Neural cell (in vitro differentiated cells): Measurements from ENCODE around the gene ERC2.

ENCODE experiments used
- CTCF ChIP-seq: fragments of 450-650 bp; IDR thresholded peaks from 2 replicates; pipeline ENCODE4 v1.5.1; 2014; ENCODE audit warnings: antibody characterized with exemption, mild to moderate bottlenecking, moderate library complexity; ENCODE audit not compliant: poor library complexity, severe bottlenecking
- EP300 ChIP-seq: fragments of 450-650 bp; conservative IDR thresholded peaks from 2 replicates; pipeline ENCODE4 v1.6.1; 2014; ENCODE audit warnings: antibody characterized with exemption, mild to moderate bottlenecking, moderate library complexity; ENCODE audit not compliant: poor library complexity, severe bottlenecking
- EZH2 ChIP-seq: fragments of 200-600, 300-800 bp; shearing (Covaris generic), sonication (generic); IDR thresholded peaks from 2 replicates; pipeline ENCODE4 v1.6.1; 2014; ENCODE audit warnings: antibody characterized with exemption, low read length, borderline replicate concordance, mild to moderate bottlenecking; ENCODE audit not compliant: insufficient read depth, poor library complexity, severe bottlenecking
- POLR2AphosphoS5 ChIP-seq: IDR thresholded peaks from 2 replicates; pipeline ENCODE4 v1.6.1; 2012
- RAD21 ChIP-seq: fragments of 450-650 bp; conservative IDR thresholded peaks from 2 replicates; pipeline ENCODE4 v1.6.1; 2014; ENCODE audit warnings: antibody characterized with exemption, mild to moderate bottlenecking, moderate library complexity
- REST ChIP-seq: IDR thresholded peaks from 2 replicates; pipeline ENCODE4 v1.6.1; 2012; ENCODE audit warnings: borderline replicate concordance
- SMC3 ChIP-seq: fragments of 450-650 bp; conservative IDR thresholded peaks from 2 replicates; pipeline ENCODE4 v1.6.1; 2014; ENCODE audit warnings: antibody characterized with exemption, mild to moderate bottlenecking, moderate library complexity; ENCODE audit not compliant: poor library complexity

GRCh38 chr3:55647670-55648069 lies 820.6 kb downstream of the ERC2 start:
- TF ChIP-seq CTCF (no peak), EP300 (no peak), REST (no peak), RAD21 (no peak), POLR2AphosphoS5 (no peak), SMC3 (no peak), EZH2 (no peak)
